ENCODE data around the gene HPGDS. TPM values are rescaled to one million over a fixed set of nuclear protein-coding genes. Genes with fewer than 3 reads are reported as not detected.

Gene HPGDS
- total and polyA plus RNA-seq, 8 donors: 2.8 to 6.7 (median 4.6) TPM

- Histone ChIP-seq H3K9me3 (no peaks in the 10 kb centered on the region), H3K4me3 (no peak overlapping the region), H3K4me1 (no peaks in the 10 kb centered on the region), H3K27ac (no peak overlapping the region), H3K36me3 (no peaks in the 10 kb centered on the region), H3K27me3 (peaks cover 0 to 4% of the 10 kb centered on the region in 2 donors)
- intact Hi-C loops (cut with DNase I): no loop called here
- TF ChIP-seq, protein P1, sequence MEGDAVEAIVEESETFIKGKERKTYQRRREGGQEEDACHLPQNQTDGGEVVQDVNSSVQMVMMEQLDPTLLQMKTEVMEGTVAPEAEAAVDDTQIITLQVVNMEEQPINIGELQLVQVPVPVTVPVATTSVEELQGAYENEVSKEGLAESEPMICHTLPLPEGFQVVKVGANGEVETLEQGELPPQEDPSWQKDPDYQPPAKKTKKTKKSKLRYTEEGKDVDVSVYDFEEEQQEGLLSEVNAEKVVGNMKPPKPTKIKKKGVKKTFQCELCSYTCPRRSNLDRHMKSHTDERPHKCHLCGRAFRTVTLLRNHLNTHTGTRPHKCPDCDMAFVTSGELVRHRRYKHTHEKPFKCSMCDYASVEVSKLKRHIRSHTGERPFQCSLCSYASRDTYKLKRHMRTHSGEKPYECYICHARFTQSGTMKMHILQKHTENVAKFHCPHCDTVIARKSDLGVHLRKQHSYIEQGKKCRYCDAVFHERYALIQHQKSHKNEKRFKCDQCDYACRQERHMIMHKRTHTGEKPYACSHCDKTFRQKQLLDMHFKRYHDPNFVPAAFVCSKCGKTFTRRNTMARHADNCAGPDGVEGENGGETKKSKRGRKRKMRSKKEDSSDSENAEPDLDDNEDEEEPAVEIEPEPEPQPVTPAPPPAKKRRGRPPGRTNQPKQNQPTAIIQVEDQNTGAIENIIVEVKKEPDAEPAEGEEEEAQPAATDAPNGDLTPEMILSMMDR (IDR thresholded peaks at IDR 0.05): no peak
- no peak for ATAC-seq
- no peak for DNase-seq
Measured at GRCh38 chr4:94352163-94352562, 9.5 kb upstream of the HPGDS start.

GRCh38 chr4:94351319-94351718, 8.7 kb upstream of the HPGDS start:
- TF ChIP-seq, protein P1 (IDR thresholded peaks at IDR 0.05): no peak
- peaks cover 0 to 4% of the 10 kb centered on the region in 2 donors for H3K27me3 ChIP-seq
- H3K27ac ChIP-seq: no peak overlapping the region
- DNase-seq (no peak), ATAC-seq (no peak)
- H3K4me1 ChIP-seq: no peaks in the 10 kb centered on the region
- no peaks in the 10 kb centered on the region for H3K9me3 ChIP-seq
- no peaks in the 10 kb centered on the region for H3K36me3 ChIP-seq
- intact Hi-C loops (cut with DNase I): no loop called here
- H3K4me3 ChIP-seq: no peak overlapping the region

GRCh38 chr4:94350095-94350494, 7.5 kb upstream of the HPGDS start:
- ATAC-seq: no peak
- H3K36me3 ChIP-seq: no peaks in the 10 kb centered on the region
- intact Hi-C loops (cut with DNase I): no loop called here

GRCh38 chr4:94349193-94349592, 6.6 kb upstream of the HPGDS start:
- Histone ChIP-seq H3K9me3 (no peaks in the 10 kb centered on the region), H3K4me1 (no peaks in the 10 kb centered on the region), H3K27ac (no peak overlapping the region), H3K36me3 (no peaks in the 10 kb centered on the region), H3K27me3 (peaks cover 0 to 4% of the 10 kb centered on the region in 2 donors), H3K4me3 (no peak overlapping the region)
- ATAC-seq (no peak), DNase-seq (no peak)
- TF ChIP-seq, protein P1 (IDR thresholded peaks at IDR 0.05): no peak
- intact Hi-C loops (cut with DNase I): no loop called here

More at GRCh38 chr4:94350095-94350494, 7.5 kb upstream of the HPGDS start:
- Histone ChIP-seq H3K4me3 (no peak overlapping the region), H3K9me3 (no peaks in the 10 kb centered on the region), H3K27ac (no peak overlapping the region), H3K27me3 (peaks cover 0 to 4% of the 10 kb centered on the region in 2 donors), H3K4me1 (no peaks in the 10 kb centered on the region)
- TF ChIP-seq, protein P1 (IDR thresholded peaks at IDR 0.05): no peak
- DNase-seq: no peak

DNA sequence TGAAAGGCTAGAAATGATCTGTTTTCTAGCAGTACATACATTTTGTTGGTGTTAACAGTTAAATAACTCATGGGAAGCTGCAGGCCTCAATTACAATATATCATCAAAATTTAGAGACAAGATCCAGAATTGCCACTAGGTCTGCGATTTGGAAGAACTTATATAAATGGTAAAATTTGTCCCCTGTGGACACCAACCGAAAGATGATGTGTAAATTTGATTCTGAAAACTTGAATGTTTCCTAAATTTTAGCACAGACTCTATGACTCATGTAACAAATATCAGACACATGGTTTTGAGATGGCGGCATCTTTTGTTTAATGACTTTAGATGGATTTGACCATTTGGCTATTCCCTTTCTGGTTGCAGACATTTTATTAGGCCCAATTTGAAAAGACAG, 6.0 kb upstream of the HPGDS start:
- no peak for DNase-seq
- no peak overlapping the region for H3K4me3 ChIP-seq
- TF ChIP-seq, protein P1 (IDR thresholded peaks at IDR 0.05): no peak
- no peaks in the 10 kb centered on the region for H3K9me3 ChIP-seq
- no peaks in the 10 kb centered on the region for H3K4me1 ChIP-seq
- intact Hi-C loops (cut with DNase I): no loop called here
- H3K27me3 ChIP-seq: peaks cover 0 to 4% of the 10 kb centered on the region in 2 donors
- ATAC-seq: no peak
- H3K36me3 ChIP-seq: no peaks in the 10 kb centered on the region
- H3K27ac ChIP-seq: no peak overlapping the region

Measured in left lung (tissue), 10 donors.